Ureter (tissue), 1 donor: ENCODE data around the gene RNPEPL1. TPM values are rescaled to one million over a fixed set of nuclear protein-coding genes. Genes with fewer than 3 reads are reported as not detected.

ENCODE experiments used
- DNase-seq: peaks from one replicate; pipeline ENCODE4 v3.0.0-alpha.2; 2020; ENCODE audit warnings: low spot score
- total RNA-seq: library from RNA; stranded (reverse); gene quantifications from one replicate; pipeline ENCODE4 v1.2.4, GENCODE V29; 2023
- donor health status: DM: yes; HTN: yes; CAD: no.

RNPEPL1 gene
- total RNA-seq, 1 donor from 2014 or later, result 57.3 TPM

GRCh38 chr2:240590681-240591111 is 22.4 kb downstream of the RNPEPL1 start:
- no peak for DNase-seq

GRCh38 chr2:240591226-240591625 is 22.9 kb downstream of the RNPEPL1 start:
- no peak for DNase-seq

DNA sequence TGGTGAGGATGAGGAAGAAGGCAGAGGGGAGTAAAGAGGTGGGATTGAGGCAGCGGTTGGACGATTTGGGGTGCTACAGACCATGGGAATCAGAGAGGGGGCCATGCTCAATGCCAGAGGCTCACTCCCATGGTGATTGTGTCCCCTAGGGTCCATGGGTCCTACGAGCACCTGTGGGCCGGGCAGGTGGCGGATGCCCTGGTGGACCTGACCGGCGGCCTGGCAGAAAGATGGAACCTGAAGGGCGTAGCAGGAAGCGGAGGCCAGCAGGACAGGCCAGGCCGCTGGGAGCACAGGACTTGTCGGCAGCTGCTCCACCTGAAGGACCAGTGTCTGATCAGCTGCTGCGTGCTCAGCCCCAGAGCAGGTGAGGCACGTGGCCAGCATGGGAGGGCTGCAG is 23.5 kb downstream of the RNPEPL1 start:
- DNase-seq, result no peak

DNA sequence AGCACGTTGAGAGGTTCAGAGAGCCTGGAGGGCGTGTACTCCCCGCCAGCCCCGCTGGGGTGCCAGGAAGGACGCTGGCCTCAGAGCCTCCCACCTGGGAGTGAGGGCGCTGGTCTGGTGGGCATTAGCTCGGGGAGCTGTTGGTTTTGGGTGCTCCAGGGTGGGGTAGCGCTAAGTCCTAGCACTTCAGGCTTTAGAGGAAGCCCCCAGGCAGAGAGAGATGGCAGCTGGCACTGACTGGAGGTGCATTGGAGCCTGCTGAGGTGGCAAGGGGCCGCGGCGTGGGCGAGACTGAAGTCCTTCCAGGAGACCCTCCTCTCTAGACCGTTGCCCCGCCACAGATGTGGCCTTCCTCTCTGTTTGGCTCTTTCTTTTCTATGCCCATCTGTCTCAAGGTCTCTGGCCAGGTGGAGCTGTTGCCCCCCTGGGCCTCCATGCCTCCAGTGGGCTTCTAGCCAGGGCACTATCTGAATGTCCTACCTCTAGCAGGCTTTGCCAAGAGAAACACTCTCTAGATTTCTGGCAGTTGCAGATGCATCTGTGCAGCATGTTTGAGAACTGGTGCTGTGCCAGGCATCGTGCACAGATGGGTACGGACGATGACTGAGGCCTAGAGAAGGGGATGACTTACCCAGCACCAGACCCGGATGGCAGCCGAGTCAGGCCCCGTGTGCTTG is 24.9 kb downstream of the RNPEPL1 start:
- no peak for DNase-seq

DNA sequence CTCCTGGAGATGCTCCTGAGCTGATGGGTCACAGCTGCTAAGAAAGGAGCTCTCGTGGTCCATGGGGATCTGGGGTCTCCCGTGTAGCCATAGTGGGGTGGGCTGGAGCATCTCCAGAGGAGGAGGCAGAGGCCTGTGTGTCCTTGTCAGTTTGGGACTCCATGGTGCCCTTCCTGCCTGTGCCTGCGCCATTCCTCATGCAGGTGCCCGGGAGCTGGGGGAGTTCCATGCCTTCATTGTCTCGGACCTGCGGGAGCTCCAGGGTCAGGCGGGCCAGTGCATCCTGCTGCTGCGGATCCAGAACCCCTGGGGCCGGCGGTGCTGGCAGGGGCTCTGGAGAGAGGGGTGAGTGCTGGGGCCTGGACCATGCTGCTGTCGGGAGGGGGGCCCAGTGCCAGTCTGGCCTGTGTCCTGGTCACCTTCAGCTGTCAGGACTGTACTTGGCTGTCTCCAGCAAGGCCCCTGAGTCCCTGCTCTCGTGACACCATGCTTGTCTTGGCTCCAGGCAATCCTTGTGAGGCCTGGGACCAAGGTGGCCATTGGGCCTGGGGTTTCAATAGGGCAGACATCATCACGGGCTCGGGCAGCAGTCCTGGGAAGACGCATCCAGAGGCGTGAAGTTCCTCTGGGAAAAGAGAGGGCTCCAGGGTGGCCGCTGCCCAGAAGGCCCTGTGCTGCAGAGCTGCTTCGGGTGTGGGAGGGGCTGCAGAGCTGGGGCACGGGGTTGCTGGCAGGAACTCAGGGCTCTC is 25.6 kb downstream of the RNPEPL1 start:
- DNase-seq, result no peak

DNA sequence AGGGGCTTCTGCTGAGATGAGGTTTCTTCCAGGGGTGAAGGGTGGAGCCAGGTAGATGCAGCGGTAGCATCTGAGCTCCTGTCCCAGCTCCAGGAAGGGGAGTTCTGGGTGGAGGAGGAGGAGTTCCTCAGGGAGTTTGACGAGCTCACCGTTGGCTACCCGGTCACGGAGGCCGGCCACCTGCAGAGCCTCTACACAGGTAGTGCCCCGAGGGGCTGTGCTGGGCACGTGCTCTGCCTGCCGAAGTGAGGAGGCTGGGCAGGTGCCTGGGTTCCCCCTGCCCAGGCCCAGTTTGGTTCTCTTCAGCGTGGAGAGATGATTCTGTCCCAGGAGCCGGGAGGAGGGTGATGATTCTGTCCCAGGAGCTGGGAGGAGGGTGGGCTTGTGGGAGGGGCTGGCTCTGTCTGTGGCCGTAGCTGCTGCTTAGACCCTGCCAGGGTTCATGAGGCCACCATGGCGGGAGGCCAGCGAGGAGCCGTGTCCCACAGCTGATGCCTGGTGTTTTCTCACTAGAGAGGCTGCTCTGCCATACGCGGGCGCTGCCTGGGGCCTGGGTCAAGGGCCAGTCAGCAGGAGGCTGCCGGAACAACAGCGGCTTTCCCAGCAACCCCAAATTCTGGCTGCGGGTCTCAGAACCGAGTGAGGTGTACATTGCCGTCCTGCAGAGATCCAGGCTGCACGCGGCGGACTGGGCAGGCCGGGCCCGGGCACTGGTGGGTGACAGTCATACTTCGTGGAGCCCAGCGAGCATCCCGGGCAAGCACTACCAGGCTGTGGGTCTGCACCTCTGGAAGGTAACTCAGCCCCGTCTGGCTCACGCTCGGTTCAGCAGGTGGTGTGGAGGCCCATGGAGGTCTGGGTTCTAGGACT is 26.5 kb downstream of the RNPEPL1 start:
- DNase-seq, result no peak

- no peak for DNase-seq
Observed at GRCh38 chr2:240595381-240596079, 27.2 kb downstream of the RNPEPL1 start.

- no peak for DNase-seq
Observed at GRCh38 chr2:240596080-240596460, 27.8 kb downstream of the RNPEPL1 start.

DNA sequence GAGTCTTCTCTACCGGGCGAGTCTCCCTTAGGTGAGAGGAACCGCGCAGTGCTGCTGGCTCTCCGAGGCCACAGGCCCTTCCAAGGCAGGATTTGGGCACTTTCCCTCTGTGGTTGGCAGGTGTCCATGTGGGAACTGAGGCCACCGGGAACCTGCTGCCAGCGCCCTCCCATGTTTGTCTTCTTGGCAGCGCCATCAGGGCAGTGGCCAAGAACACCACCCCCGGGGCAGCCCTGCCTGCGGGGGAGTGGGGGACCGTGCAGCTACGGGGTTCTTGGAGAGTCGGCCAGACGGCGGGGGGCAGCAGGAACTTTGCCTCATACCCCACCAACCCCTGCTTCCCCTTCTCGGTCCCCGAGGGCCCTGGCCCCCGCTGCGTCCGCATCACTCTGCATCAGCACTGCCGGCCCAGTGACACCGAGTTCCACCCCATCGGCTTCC is 28.2 kb downstream of the RNPEPL1 start:
- peak; percentile 69 for DNase-seq

DNA sequence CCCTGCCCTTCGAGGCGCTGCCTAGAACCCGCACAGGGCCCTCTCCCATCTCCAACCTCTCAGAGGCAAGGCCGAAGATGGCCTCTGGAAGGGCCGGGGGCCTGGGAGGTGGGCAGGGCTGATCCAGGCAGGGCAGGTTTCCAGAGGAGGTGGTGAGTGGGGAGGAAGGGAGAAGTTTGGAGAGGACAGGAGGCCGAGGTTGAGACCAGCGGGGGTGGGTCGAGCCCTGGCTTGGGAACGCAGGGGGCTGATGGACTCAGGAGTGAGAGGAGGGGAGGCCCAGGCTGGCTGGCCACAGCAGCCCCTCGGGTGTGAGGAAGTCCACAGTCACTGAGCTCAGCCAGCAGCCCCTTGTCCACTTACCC is 28.8 kb downstream of the RNPEPL1 start:
- DNase-seq, result no peak

DNA sequence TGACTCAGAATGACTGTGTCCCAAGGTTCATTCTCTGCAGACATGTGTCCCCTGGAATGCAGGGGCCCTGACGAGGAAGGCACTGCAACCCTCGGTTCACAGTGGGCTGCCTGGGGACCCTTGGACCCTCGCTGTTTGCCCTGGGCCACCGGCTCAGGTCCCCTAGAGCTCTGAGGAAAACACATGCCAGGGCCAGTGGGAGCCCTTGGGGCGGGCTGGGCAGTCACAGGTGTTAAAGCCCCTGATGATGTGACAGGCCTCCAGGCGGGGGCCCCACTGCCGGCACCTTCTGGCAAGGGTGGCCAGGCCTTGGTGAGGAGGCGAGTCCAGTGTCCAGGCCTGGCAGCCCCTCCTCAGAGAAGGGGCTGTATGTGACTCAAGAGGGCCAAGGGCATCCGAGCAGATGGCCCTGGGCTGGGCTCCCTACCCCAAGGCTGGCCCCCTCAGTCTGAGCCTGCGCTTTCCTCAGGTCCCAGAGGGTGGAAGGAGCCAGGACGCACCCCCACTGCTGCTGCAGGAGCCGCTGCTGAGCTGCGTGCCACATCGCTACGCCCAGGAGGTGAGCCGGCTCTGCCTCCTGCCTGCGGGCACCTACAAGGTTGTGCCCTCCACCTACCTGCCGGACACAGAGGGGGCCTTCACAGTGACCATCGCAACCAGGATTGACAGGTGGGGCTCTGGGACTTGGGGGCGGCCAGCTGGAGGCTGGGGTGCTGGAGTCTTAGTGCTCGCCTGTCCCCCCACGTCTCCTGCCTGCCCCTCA is 29.3 kb downstream of the RNPEPL1 start:
- no peak for DNase-seq

GRCh38 chr2:240598311-240598911 is 30.1 kb downstream of the RNPEPL1 start:
- DNase-seq, result no peak

DNA sequence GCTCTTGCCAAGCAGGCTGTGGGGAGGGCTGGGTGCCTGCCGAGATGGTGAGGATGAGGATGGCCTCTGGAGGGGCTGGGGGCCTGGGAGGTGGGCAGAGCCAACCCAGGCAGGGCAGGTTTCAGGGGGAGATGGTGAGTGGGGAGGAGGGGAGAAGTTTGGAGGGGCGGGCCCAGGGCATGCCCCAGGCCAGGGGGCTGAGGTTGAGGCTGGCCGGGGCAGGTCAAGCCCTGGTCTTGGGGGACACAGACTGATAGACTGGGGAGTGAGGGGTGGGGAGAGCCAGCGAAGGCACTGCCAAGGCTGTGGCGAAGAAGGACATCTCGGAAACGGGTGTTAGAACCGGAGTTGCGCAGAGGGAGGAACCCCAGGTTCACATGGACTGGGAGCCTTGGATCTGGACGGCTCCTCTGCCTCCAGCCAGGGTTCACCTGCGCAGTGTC is 30.9 kb downstream of the RNPEPL1 start:
- no peak for DNase-seq

- DNase-seq, result no peak
Observed at GRCh38 chr2:240600451-240600961, 32.2 kb downstream of the RNPEPL1 start.

DNA sequence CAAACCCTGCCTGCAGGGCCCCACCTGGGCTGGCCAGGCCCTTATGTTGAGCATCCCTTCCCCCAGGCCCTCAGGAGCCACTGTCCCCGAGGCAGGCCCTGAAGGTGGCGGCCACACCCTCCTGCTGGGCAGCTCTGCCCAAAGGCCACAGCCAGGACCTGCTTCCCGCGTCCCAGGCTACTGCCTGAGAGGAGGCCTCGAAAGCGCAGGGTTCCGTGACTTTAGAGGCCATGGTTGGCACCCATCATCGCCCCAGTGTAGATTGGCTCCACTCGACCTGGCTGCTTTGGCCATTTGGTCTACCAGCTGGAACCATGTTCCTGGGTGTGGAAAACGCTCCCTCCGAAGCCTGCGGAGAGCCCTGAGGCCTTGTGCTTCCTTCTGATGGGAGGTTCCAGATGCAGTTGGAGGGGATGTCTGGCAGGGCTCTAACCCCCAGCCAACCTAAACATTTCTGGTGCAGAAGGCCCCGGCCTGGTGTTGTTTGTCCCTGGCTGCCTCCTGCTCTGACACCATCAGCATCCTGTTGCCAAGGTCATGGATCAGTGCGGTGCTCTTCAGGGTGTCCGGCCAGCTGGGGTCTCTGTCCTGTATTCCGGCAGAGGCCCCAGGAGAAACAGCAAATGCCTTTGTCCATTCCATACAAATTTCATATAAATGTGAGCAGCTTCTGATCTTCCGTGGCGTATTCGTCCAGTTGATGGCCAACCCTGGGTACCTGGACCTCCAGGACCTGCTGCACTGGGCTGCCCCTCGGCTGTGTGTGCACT is 33.0 kb downstream of the RNPEPL1 start:
- DNase-seq, result no peak

DNA sequence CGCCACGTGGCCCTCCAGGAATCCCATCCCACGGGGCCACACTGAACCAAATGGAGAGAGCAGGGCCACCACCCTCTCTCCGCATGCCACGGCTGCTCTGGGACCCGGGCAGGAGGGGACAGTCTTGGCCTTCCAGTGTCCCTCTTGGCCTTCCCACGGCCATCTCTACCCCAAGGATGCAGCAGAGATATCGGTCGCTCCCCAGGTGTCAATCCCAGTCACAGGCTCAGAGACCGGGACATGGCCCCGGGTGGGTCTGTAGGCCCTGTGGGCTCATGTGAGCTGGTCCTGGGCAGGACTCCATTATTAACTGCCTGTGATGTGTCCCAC is 33.5 kb downstream of the RNPEPL1 start:
- no peak for DNase-seq

DNA sequence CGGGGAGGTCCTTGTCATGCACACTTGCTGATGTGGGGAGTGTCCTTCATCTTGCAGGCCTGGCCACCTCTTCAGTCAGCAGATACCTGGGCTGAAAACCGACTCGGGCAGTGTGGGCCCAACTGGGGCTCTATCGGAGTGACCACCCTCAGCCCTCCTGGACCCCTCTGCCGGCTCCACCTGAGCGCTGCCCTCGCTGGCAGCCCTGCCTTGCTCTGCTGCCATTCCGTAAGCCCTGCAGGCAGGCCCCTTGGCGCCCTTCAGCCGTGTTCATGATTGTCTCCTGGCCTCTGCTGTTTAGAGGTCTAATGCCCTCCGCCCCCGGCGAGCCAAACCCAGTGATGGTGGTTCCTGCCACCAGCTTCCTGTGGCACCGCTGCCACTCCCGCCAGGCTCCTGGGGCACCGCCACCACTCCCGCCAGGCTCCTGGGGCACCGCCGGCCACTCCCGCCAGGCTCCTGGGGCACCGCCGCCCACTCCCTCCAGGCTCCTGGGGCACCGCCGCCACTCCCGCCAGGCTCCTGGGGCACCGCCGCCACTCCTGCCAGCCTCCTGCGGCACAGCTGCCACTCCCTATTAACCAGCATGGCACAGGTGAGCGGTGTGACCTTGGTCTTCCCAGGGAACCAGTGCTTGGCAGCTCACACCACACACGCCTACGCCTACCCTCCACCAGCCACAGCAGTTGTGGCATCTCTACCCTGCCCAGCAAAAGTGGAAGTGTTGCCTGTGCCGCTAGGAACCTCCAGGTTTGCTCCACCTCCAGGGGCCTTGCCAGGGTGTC is 34.2 kb downstream of the RNPEPL1 start:
- DNase-seq, result no peak

DNA sequence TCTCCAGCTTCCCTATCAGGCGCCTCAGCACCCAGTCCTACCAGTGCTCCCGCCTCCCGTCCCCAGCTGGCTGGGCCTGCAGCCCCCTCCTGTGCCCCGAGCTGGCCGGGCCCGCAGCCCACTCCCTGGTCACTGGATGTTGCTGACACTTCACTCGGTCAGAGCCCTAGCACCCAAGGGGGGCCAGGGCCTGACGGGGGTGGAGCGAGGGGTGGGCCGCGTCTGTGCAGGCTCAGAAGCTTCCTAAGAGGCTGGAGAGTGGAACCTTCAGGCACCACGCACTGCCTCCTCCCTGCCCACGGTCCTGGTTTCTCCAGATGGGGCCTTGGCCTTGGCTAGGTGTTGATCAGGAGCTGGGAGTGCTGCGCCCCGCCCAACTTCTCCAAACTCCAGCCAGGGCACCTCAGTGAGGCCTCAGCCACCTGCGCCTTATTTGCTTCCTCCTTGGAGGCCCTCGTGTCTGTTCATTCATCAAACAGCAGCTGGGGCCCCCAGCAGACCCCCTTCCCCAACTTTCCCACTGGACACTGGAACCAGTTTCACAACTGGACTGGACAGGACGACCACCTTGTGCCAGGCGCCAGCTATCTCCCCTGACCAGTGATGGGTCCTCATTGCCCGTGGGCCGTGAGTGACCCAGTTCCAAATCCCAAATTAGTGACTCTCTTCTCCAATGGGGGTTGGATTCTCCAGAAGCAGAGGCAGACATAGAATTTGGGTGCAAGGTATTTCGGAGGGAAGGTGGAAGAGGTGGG is 35.0 kb downstream of the RNPEPL1 start:
- no peak for DNase-seq
